Prostate gland (tissue), 2 donors: ENCODE measurements around the gene ST6GAL1.

Experiments
- CTCF ChIP-seq, 4 experiments: fragments of 200-600 bp in 2 of 4; fragments of 450-650 bp in 2 of 4; sonication (generic) in 2 of 4; IDR thresholded peaks; 1 replicate in 3 of 4; 2 replicates in 1 of 4; pipeline ENCODE4 v1.5.1; 2016 to 2019; ENCODE audit warnings: antibody characterized with exemption in 4 of 4, mild to moderate bottlenecking in 2 of 4, moderate library complexity in 2 of 4
- POLR2A ChIP-seq: fragments of 450-650 bp; IDR thresholded peaks from one replicate; pipeline ENCODE4 v1.6.1; 2016; ENCODE audit warnings: antibody characterized with exemption, mild to moderate bottlenecking
- POLR2AphosphoS5 ChIP-seq: sonication (generic); formaldehyde crosslinking; IDR thresholded peaks from one replicate; pipeline ENCODE4 v1.6.1; 2017; ENCODE audit warnings: antibody characterized with exemption

- TF ChIP-seq CTCF (IDR thresholded peaks at IDR 0.05) (no peak), POLR2AphosphoS5 (no peak), POLR2A (no peak)
These were observed 112.6 kb downstream of the ST6GAL1 start for GRCh38 chr3:187042874-187043458.
